ENCODE data around the gene LMAN2.
A peak's percentile ranks its signal among the peaks of the same experiment; 100 is the strongest.
"Not testable (repeated sequence)": the region's sequence is repeated elsewhere in the genome, so short reads cannot be mapped to it uniquely, and the experiment has no call there.

The LMAN2 gene

GRCh38 chr5:177364159-177364962, 12.9 kb upstream of the LMAN2 start:
- DNase-seq, result no peak

DNA sequence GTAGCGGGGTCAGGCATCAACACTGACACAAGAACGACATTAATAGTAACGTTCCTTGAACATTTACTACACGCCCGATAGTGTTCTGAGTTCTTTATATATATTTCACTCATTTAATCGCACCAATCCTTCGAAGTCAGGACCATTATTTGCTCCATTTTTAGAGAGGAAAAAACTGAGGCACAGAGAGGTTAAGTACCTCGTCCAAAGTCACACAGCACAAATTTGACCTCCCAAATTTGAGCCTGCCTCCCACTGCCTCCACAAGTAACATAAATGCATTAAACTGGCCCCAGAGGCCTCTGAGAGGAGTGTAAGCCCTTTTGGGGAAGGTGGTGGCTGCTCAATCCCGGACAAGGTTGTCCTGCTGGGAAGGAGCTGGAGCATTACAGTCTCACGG, 12.1 kb upstream of the LMAN2 start:
- no peak for DNase-seq

- DNase-seq, result peak; percentile 81
Observed at GRCh38 chr5:177362610-177363507, 11.4 kb upstream of the LMAN2 start.

- no peak for DNase-seq
Observed at GRCh38 chr5:177362292-177362609, 10.8 kb upstream of the LMAN2 start.

- DNase-seq, result no peak
Observed at GRCh38 chr5:177361418-177362291, 10.2 kb upstream of the LMAN2 start.

- DNase-seq, result not testable (repeated sequence)
Observed at GRCh38 chr5:177360740-177361139, 9.3 kb upstream of the LMAN2 start.

- no peak for DNase-seq
Observed at GRCh38 chr5:177359860-177360259, 8.4 kb upstream of the LMAN2 start.

- DNase-seq, result no peak
Observed at GRCh38 chr5:177359451-177359851, 8.0 kb upstream of the LMAN2 start.

DNA sequence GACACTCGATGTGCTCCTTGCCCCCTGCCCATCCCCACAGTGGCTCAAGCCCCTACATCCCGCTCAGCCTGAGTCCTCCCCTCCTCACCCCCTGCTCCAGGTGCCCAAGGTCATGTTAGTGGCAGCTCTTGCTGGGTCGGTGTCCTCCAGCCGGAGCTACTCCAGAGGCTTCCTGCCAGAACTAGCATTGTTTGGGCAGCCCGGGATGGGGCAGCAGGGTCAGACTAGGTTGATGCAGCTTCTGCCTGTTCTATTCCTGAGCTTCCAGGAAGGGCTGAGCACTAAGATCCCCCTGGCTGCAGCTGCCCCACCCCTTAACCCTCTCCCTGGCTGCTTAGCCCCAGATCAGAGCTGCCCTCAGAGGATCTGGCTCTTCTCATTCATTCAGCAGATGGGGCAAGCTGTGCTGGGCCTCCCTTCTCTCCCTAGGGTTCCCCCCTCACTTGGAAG, 6.9 kb upstream of the LMAN2 start:
- DNase-seq, result peak; percentile 37

GRCh38 chr5:177357459-177358351, 6.2 kb upstream of the LMAN2 start, which contains the start of gene RGS14:
RGS14 (plus strand) TSS chr5:177357924; CDS start chr5:177358025, 101 bp downstream.
- peak; percentile 88 for DNase-seq

GRCh38 chr5:177357146-177357458, 5.6 kb upstream of the LMAN2 start:
- peak; percentile 23 for DNase-seq

DNA sequence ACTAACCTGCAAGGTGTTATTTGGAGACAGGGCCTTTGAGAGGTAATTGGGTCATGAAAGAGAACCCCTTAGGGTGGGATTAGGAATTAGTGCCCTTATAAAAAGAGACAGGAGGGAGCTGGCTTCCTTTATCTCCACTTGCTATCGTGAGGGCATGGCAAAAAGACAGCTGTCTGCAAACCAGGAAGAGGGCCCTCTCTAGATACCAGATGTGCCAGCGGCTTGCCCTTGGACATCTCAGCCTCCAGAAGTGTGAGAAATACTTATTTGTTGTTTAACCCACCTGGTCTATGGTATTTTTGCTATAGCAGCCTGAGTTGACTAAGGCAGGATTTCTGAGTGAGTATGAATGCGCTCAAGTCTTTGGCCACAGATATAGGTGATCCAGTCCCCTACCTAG, 5.3 kb upstream of the LMAN2 start:
- peak; percentile 54 for DNase-seq

GRCh38 chr5:177355868-177356168, 4.3 kb upstream of the LMAN2 start:
- DNase-seq, result peak; percentile 48

DNA sequence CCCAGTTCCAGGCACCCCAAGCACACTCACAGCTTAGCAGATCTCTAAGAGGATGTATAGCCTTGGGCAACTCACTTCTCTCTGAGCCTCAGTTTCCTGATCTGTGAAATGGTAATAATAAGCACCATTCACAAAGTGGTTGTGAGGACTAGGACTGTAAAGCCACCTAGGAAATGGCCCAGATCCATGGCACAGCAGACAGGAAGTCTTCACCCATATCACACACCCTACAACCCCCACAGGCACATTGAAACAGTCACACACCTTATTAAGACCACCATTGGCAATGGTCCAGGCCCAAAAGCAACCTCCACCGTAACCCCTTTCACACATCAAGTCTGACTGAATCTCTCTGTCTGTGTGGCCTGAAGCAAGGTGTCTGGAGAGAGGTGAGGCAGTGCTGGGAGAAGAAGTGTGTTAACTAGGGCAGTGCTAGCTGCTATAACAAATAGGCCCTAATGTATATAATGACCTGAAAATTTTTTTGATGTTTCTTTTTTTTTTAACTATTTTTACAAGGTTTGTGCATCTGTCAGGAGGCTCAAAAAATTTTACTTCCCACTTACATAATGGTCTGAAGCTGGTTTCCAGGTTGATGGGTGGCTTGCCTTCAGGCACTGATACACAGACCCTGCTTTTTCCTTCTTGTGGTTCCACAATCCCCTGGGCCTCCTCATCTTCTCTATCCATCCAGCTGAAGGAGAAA, 3.8 kb upstream of the LMAN2 start:
- DNase-seq, result no peak

- DNase-seq, result peak; percentile 37
Observed at GRCh38 chr5:177354711-177355110, 3.2 kb upstream of the LMAN2 start.

DNA sequence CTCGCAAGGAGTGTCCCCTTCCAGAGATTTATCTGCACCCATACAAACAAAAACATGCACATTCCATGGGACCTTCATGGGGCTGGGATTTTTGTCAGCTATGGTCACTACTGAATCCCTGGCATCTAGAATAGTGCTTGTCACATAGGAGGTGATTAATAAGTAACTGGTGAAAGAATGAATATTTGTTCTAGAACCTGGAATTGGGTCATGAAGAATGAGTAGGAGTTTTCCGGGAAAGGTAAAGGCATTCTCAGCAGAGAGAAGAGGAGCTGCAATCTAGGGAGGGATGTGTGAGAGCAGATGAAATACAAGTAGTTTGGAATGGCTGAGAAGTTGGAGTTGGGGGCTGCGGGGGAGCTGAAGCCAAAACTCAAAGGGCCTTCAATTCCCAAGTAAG, 2.8 kb upstream of the LMAN2 start:
- no peak for DNase-seq

- no peak for DNase-seq
Observed at GRCh38 chr5:177353093-177353492, 1.6 kb upstream of the LMAN2 start.

- DNase-seq, result no peak
Observed at GRCh38 chr5:177350776-177351391, 584 bp downstream of the LMAN2 start.

DNA sequence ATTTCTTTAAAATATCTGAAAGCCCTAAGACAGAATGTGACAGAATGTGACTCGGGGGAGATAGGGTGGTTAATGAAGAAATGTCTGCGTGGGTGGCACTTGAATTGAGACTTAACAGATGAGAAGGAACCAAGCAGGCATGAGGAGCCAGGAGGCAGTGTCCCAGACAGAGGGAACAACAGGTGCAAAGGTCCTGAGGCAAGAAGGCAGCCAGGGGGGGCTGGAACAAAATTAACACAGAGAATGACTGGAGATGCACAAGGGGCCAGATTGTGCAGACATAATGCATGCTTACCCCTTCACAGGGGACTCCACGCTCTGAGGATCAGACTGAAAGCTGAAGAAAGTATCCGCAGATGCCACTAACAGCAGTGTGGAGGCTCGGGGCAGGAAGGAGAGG, 1.7 kb downstream of the LMAN2 start:
- DNase-seq, result no peak

- no peak for DNase-seq
Observed at GRCh38 chr5:177349362-177349647, 2.2 kb downstream of the LMAN2 start.

- no peak for DNase-seq
Observed at GRCh38 chr5:177347699-177348098, 3.8 kb downstream of the LMAN2 start.

Data from hematopoietic multipotent progenitor cell treated with erythropoietin and hydrocortisone succinate and interleukin-3 and kit ligand, for 8 days (in vitro differentiated cells).